ENCODE data around the gene GABRB3. TPM values are rescaled to one million over a fixed set of nuclear protein-coding genes. Genes with fewer than 3 reads are reported as not detected.
"Not testable (repeated sequence)": the region's sequence is repeated elsewhere in the genome, so short reads cannot be mapped to it uniquely, and the experiment has no call there.

Gene GABRB3
- polyA plus RNA-seq, 2 donors = 0.08 to 0.45 TPM

DNA sequence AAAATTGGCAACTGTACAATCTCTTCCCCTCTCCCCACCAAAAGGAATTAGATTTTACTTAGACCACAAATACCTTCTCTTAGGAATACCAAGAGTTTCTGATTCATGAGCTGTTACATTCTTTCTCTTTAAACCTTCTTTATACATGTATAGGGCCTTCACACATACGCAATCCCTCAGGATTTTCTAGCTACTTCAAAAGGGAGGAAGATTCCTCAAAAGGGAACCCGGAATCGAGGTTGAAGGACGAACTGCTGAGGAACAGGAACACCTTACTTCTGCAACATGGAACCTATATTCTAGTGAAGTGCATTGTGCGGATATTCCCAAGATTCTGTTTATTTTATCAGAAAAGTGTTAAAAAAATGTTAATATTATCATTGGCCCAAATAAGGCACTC is 52.3 kb downstream of the GABRB3 start:
- 34 to 39% methylated on average over 5 of the region's 5 CpGs for WGBS, 2 donors
- H3K27me3 ChIP-seq (ENCODE audit: control insufficient read depth in 1 of 2, insufficient read depth in 2 of 2, low read length in 2 of 2) = no peaks in the 10 kb centered on the region
- no peaks in the 10 kb centered on the region for H3K36me3 ChIP-seq (ENCODE audit: control insufficient read depth in 2 of 2, insufficient read depth in 2 of 2, low read length in 1 of 2)
- no peak overlapping the region for H3K4me3 ChIP-seq (ENCODE audit: low read depth in 1 of 2, low read length in 2 of 2)
- H3K27ac ChIP-seq (ENCODE audit: low read depth in 2 of 2, low read length in 1 of 2) = no peak overlapping the region
- H3K9me3 ChIP-seq (ENCODE audit: control insufficient read depth in 2 of 2, insufficient read depth in 1 of 2, low read depth in 1 of 2, low read length in 1 of 2) = peaks cover 9 to 13% of the 10 kb centered on the region in 2 donors
- H3K4me1 ChIP-seq (ENCODE audit: control insufficient read depth in 2 of 2, insufficient read depth in 2 of 2, low read length in 1 of 2) = peaks cover 0 to 3% of the 10 kb centered on the region in 2 donors

DNA sequence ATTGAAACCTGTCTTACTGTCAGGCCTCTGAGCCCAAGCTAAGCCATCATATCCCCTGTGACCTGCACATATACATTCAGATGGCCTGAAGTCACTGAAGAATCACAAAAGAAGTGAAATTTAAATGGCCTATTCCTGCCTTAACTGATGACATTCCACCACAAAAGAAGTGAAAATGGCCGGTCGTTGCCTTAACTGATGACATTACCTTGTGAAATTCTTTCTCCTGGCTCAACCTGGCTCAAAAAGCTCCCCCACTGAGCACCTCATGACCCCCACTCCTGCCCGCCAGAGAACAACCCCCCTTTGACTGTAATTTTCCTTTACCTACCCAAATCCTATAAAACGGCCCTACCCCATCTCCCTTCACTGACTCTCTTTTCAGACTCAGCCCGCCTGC is 53.0 kb downstream of the GABRB3 start:
- not testable (repeated sequence) for H3K36me3 ChIP-seq (ENCODE audit: control insufficient read depth in 2 of 2, insufficient read depth in 2 of 2, low read length in 1 of 2); H3K27ac ChIP-seq (ENCODE audit: low read depth in 2 of 2, low read length in 1 of 2); H3K4me1 ChIP-seq (ENCODE audit: control insufficient read depth in 2 of 2, insufficient read depth in 2 of 2, low read length in 1 of 2); H3K4me3 ChIP-seq (ENCODE audit: low read depth in 1 of 2, low read length in 2 of 2); H3K27me3 ChIP-seq (ENCODE audit: control insufficient read depth in 1 of 2, insufficient read depth in 2 of 2, low read length in 2 of 2)
- 40 to 43% methylated on average over 5 of the region's 5 CpGs for WGBS, 2 donors
- H3K9me3 ChIP-seq (ENCODE audit: control insufficient read depth in 2 of 2, insufficient read depth in 1 of 2, low read depth in 1 of 2, low read length in 1 of 2) = peaks cover 9 to 13% of the 10 kb centered on the region in 2 donors

DNA sequence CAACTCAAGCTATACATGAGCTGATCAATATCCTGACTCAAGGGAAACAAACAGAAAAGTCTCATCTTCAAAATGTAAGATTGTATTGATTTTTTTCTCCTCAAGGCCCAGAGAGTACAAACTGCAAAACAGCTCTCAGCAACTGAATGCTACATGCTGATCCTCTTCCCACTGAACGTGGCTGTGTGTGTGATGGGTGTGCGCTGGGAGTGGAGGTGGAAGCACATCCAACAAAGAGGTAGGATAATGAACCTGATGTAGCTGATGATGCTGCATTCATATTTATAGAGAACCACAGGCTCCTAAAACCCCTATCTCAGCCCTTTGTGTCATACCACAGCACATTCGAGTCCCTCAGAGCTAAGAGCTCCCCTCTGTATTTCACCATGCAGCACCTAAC is 56.8 kb downstream of the GABRB3 start:
- no peak overlapping the region for H3K27ac ChIP-seq (ENCODE audit: low read depth in 2 of 2, low read length in 1 of 2)
- peaks cover 5 to 25% of the 10 kb centered on the region in 2 donors for H3K9me3 ChIP-seq (ENCODE audit: control insufficient read depth in 2 of 2, insufficient read depth in 1 of 2, low read depth in 1 of 2, low read length in 1 of 2)
- H3K4me1 ChIP-seq (ENCODE audit: control insufficient read depth in 2 of 2, insufficient read depth in 2 of 2, low read length in 1 of 2) = peaks cover 0 to 3% of the 10 kb centered on the region in 2 donors
- WGBS, 2 donors = 75 to 78% methylated on average over 3 of the region's 3 CpGs
- H3K27me3 ChIP-seq (ENCODE audit: control insufficient read depth in 1 of 2, insufficient read depth in 2 of 2, low read length in 2 of 2) = no peaks in the 10 kb centered on the region
- no peaks in the 10 kb centered on the region for H3K36me3 ChIP-seq (ENCODE audit: control insufficient read depth in 2 of 2, insufficient read depth in 2 of 2, low read length in 1 of 2)
- no peak overlapping the region for H3K4me3 ChIP-seq (ENCODE audit: low read depth in 1 of 2, low read length in 2 of 2)

DNA sequence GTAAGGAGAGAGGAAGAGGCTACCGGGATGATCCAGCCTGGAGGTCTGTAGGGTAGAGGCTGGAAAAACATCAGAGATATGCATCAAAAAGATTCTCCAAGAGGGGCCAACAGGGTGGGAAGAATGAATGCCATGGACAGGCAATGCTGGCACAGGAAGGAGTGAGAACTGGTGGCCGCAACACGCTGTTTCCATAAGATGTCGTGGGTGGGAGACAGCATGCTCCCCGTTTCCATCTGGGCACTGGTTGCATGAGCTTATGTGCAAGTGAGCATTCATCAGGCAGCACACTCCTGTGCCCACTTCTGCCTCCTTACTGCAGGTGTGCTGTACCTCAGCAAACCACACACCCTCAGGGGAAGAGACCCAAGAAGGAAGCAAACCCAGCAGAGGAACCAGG is 59.4 kb downstream of the GABRB3 start:
- WGBS, 2 donors = 90 to 95% methylated on average over 5 of the region's 5 CpGs
- no peak overlapping the region for H3K27ac ChIP-seq (ENCODE audit: low read depth in 2 of 2, low read length in 1 of 2)
- H3K9me3 ChIP-seq (ENCODE audit: control insufficient read depth in 2 of 2, insufficient read depth in 1 of 2, low read depth in 1 of 2, low read length in 1 of 2) = peaks cover 2 to 19% of the 10 kb centered on the region in 2 donors
- H3K36me3 ChIP-seq (ENCODE audit: control insufficient read depth in 2 of 2, insufficient read depth in 2 of 2, low read length in 1 of 2) = no peaks in the 10 kb centered on the region
- H3K4me3 ChIP-seq (ENCODE audit: low read depth in 1 of 2, low read length in 2 of 2) = no peak overlapping the region
- H3K27me3 ChIP-seq (ENCODE audit: control insufficient read depth in 1 of 2, insufficient read depth in 2 of 2, low read length in 2 of 2) = no peaks in the 10 kb centered on the region
- H3K4me1 ChIP-seq (ENCODE audit: control insufficient read depth in 2 of 2, insufficient read depth in 2 of 2, low read length in 1 of 2) = no peaks in the 10 kb centered on the region

DNA sequence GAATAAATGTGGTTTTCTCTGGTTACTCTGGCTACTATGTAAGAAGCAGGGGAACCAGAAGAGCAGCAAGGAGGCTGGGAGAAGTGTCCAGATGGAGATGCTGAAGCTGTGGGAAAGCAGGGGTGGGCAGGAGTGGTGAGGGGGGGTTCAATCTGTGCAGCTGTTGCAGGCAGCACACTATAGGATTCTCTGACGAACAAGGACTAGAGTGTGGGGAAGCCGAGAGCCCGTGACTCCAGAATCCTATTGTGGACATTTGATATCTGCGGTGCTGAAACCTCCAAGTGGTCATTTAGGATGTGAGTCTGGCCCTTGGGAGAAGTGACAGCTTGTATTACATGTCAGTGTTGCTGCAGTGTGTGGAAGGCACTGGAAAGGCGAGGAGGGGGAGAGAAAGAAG is 60.5 kb downstream of the GABRB3 start:
- Histone ChIP-seq H3K36me3 (ENCODE audit: control insufficient read depth in 2 of 2, insufficient read depth in 2 of 2, low read length in 1 of 2) (no peaks in the 10 kb centered on the region), H3K4me3 (ENCODE audit: low read depth in 1 of 2, low read length in 2 of 2) (no peak overlapping the region), H3K9me3 (ENCODE audit: control insufficient read depth in 2 of 2, insufficient read depth in 1 of 2, low read depth in 1 of 2, low read length in 1 of 2) (peaks cover 2 to 21% of the 10 kb centered on the region in 2 donors), H3K27me3 (ENCODE audit: control insufficient read depth in 1 of 2, insufficient read depth in 2 of 2, low read length in 2 of 2) (no peaks in the 10 kb centered on the region), H3K27ac (ENCODE audit: low read depth in 2 of 2, low read length in 1 of 2) (no peak overlapping the region), H3K4me1 (ENCODE audit: control insufficient read depth in 2 of 2, insufficient read depth in 2 of 2, low read length in 1 of 2) (no peaks in the 10 kb centered on the region)
- WGBS, 2 donors = 83 to 86% methylated on average over 5 of the region's 5 CpGs

DNA sequence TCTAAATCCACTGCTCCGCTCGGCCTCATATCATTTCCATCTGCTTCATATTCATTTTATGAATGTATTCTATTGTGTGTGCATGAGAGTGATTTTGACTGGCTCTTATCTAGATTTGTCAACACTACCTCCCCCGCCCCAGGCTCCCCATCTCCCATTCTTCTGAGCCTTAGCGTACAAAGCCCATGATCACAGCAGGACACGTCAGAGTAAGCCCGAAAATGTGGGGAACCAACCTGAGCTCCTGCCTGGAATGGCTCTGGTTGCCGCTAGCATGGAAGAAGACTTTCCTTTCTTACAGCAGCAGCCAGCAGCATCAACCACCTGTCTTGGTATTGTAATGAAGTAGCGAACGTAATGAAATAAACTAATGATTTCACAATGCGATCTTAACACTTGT is 61.4 kb downstream of the GABRB3 start:
- peaks cover 0 to 15% of the 10 kb centered on the region in 2 donors for H3K9me3 ChIP-seq (ENCODE audit: control insufficient read depth in 2 of 2, insufficient read depth in 1 of 2, low read depth in 1 of 2, low read length in 1 of 2)
- 59 to 63% methylated on average over 10 of the region's 10 CpGs for WGBS, 2 donors
- H3K4me1 ChIP-seq (ENCODE audit: control insufficient read depth in 2 of 2, insufficient read depth in 2 of 2, low read length in 1 of 2) = no peaks in the 10 kb centered on the region
- H3K4me3 ChIP-seq (ENCODE audit: low read depth in 1 of 2, low read length in 2 of 2) = no peak overlapping the region
- no peak overlapping the region for H3K27ac ChIP-seq (ENCODE audit: low read depth in 2 of 2, low read length in 1 of 2)
- H3K36me3 ChIP-seq (ENCODE audit: control insufficient read depth in 2 of 2, insufficient read depth in 2 of 2, low read length in 1 of 2) = no peaks in the 10 kb centered on the region
- no peaks in the 10 kb centered on the region for H3K27me3 ChIP-seq (ENCODE audit: control insufficient read depth in 1 of 2, insufficient read depth in 2 of 2, low read length in 2 of 2)

DNA sequence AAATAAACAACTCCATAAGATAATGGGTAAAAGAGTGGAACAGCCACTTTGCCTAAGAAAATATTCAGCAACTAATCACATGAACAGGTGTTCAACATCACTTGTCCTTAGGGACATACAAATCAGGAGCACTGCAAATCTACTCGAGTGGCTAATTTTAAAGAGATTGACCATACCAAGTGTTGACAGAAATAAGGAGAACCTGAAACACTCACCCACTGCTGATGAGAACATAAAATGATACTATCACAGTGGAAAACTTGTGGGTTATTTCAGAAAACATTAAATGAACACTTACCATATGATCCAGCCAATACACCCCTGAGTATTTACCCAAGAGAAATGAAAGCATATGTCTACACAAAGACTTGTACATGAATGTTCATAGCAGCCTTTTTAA is 70.5 kb downstream of the GABRB3 start:
- no peak overlapping the region for H3K27ac ChIP-seq (ENCODE audit: low read depth in 2 of 2, low read length in 1 of 2)
- H3K9me3 ChIP-seq (ENCODE audit: control insufficient read depth in 2 of 2, insufficient read depth in 1 of 2, low read depth in 1 of 2, low read length in 1 of 2) = peaks cover 5 to 6% of the 10 kb centered on the region in 2 donors
- no peaks in the 10 kb centered on the region for H3K36me3 ChIP-seq (ENCODE audit: control insufficient read depth in 2 of 2, insufficient read depth in 2 of 2, low read length in 1 of 2)
- no peaks in the 10 kb centered on the region for H3K27me3 ChIP-seq (ENCODE audit: control insufficient read depth in 1 of 2, insufficient read depth in 2 of 2, low read length in 2 of 2)
- no peaks in the 10 kb centered on the region for H3K4me1 ChIP-seq (ENCODE audit: control insufficient read depth in 2 of 2, insufficient read depth in 2 of 2, low read length in 1 of 2)
- H3K4me3 ChIP-seq (ENCODE audit: low read depth in 1 of 2, low read length in 2 of 2) = no peak overlapping the region
- WGBS, 2 donors = 55 to 63% methylated on average over 1 of the region's 1 CpG

DNA sequence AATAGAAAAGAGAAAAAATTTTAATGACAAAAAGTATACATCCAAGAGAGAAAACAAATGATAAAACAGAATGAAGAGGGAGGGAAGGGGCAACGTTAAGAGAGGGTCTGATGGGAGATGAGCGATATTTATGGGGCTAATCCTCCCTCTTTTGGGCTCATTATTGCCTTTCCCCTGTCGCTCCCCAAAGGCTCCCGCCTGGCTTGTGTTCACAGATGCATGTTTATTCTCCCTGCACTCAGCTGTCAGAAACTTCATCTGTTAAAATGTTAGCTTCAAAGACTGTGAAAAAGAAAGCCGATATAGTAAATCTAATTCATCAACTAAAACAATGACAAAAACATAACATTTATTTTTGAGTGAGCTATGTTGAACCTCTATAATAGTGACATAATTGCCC is 74.3 kb downstream of the GABRB3 start:
- no peaks in the 10 kb centered on the region for H3K4me1 ChIP-seq (ENCODE audit: control insufficient read depth in 2 of 2, insufficient read depth in 2 of 2, low read length in 1 of 2)
- H3K9me3 ChIP-seq (ENCODE audit: control insufficient read depth in 2 of 2, insufficient read depth in 1 of 2, low read depth in 1 of 2, low read length in 1 of 2) = no peaks in the 10 kb centered on the region
- no peak overlapping the region for H3K4me3 ChIP-seq (ENCODE audit: low read depth in 1 of 2, low read length in 2 of 2)
- no peaks in the 10 kb centered on the region for H3K27me3 ChIP-seq (ENCODE audit: control insufficient read depth in 1 of 2, insufficient read depth in 2 of 2, low read length in 2 of 2)
- WGBS, 2 donors = 35 to 38% methylated on average over 5 of the region's 5 CpGs
- H3K27ac ChIP-seq (ENCODE audit: low read depth in 2 of 2, low read length in 1 of 2) = no peak overlapping the region
- H3K36me3 ChIP-seq (ENCODE audit: control insufficient read depth in 2 of 2, insufficient read depth in 2 of 2, low read length in 1 of 2) = no peaks in the 10 kb centered on the region

DNA sequence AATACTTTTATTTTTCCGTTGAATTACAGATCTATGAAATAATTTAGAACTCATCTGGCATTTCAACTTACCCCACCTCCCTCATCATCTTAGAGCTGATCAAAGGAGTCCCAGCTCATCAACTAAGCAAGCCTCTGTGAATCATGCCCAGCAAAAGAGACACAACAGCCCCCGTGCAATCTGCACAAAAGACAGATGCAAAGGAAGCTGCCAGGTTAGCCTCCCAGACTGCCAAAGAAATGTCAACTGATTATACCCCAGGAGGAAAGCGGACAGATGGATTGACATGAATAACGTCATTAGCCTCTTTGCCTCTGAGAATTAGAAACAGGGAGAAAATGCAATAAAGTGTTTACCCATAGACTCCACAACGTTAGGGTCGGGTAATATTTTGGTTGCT is 75.0 kb downstream of the GABRB3 start:
- WGBS, 2 donors = 58 to 59% methylated on average over 6 of the region's 6 CpGs
- Histone ChIP-seq H3K27me3 (ENCODE audit: control insufficient read depth in 1 of 2, insufficient read depth in 2 of 2, low read length in 2 of 2) (no peaks in the 10 kb centered on the region), H3K27ac (ENCODE audit: low read depth in 2 of 2, low read length in 1 of 2) (no peak overlapping the region), H3K4me1 (ENCODE audit: control insufficient read depth in 2 of 2, insufficient read depth in 2 of 2, low read length in 1 of 2) (no peaks in the 10 kb centered on the region), H3K4me3 (ENCODE audit: low read depth in 1 of 2, low read length in 2 of 2) (no peak overlapping the region), H3K9me3 (ENCODE audit: control insufficient read depth in 2 of 2, insufficient read depth in 1 of 2, low read depth in 1 of 2, low read length in 1 of 2) (no peaks in the 10 kb centered on the region), H3K36me3 (ENCODE audit: control insufficient read depth in 2 of 2, insufficient read depth in 2 of 2, low read length in 1 of 2) (no peaks in the 10 kb centered on the region)

DNA sequence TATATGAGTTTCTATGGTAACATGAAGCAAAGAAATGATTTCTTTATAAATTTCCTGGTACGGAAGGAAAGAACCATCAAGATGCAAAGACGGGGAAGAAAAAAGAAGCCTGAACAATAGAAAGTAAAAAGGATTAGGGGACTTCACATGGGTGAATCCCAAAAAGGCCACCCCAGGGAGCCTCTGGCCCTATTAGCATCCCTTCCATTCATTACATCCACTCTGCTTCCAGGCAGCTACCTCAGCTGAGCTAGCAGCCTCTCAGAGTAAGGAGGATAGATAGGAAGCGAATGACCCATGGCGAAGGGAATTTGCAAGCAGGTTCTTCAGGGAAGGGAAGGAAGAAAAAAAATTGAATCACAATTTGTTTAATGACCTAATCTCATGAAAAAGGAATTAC is 81.6 kb downstream of the GABRB3 start:
- Histone ChIP-seq H3K36me3 (ENCODE audit: control insufficient read depth in 2 of 2, insufficient read depth in 2 of 2, low read length in 1 of 2) (no peaks in the 10 kb centered on the region), H3K4me3 (ENCODE audit: low read depth in 1 of 2, low read length in 2 of 2) (no peak overlapping the region), H3K27ac (ENCODE audit: low read depth in 2 of 2, low read length in 1 of 2) (no peak overlapping the region), H3K4me1 (ENCODE audit: control insufficient read depth in 2 of 2, insufficient read depth in 2 of 2, low read length in 1 of 2) (no peaks in the 10 kb centered on the region), H3K9me3 (ENCODE audit: control insufficient read depth in 2 of 2, insufficient read depth in 1 of 2, low read depth in 1 of 2, low read length in 1 of 2) (peaks cover 0 to 10% of the 10 kb centered on the region in 2 donors), H3K27me3 (ENCODE audit: control insufficient read depth in 1 of 2, insufficient read depth in 2 of 2, low read length in 2 of 2) (no peaks in the 10 kb centered on the region)
- 72 to 76% methylated on average over 4 of the region's 4 CpGs for WGBS, 2 donors
